Smooth muscle cell (in vitro differentiated cells): ENCODE data around the gene CTNNA3. TPM values are rescaled to one million over a fixed set of nuclear protein-coding genes. Genes with fewer than 3 reads are reported as not detected.

Source experiments
- DNase-seq: peaks from one replicate; lab custom pipeline; 2025; ENCODE audit not compliant: unreplicated experiment; lab: John Stamatoyannopoulos, UW
- H2AFZ ChIP-seq: fragments of 200-600 bp; sonication (generic); 2 replicates; pipeline ENCODE4 v1.6.0; 2016; ENCODE audit warnings: antibody characterized with exemption, low read depth, mild to moderate bottlenecking
- H3F3A ChIP-seq: fragments of 200-600 bp; sonication (generic); 2 replicates; pipeline ENCODE4 v1.6.0; 2017; ENCODE audit warnings: antibody characterized with exemption, low read depth
- H3K27ac ChIP-seq: fragments of 200-600 bp; sonication (generic); 2 replicates; pipeline ENCODE4 v1.5.1; 2016; ENCODE audit warnings: low read depth, mild to moderate bottlenecking
- H3K27me3 ChIP-seq: fragments of 200-600 bp; sonication (generic); 2 replicates; pipeline ENCODE4 v1.6.1; 2016; ENCODE audit warnings: low read depth, mild to moderate bottlenecking
- H3K36me3 ChIP-seq: fragments of 200-600 bp; sonication (generic); 2 replicates; pipeline ENCODE4 v1.5.1; 2016; ENCODE audit warnings: low read depth
- H3K4me1 ChIP-seq: fragments of 200-600 bp; sonication (generic); 2 replicates; pipeline ENCODE4 v1.5.1; 2016; ENCODE audit warnings: low read depth
- H3K4me2 ChIP-seq: fragments of 200-600 bp; sonication (generic); 2 replicates; pipeline ENCODE4 v1.6.0; 2016; ENCODE audit warnings: mild to moderate bottlenecking
- H3K4me3 ChIP-seq: fragments of 200-600 bp; sonication (generic); 2 replicates; pipeline ENCODE4 v1.5.1; 2016; ENCODE audit warnings: mild to moderate bottlenecking
- H3K79me2 ChIP-seq: fragments of 200-600 bp; sonication (generic); 2 replicates; pipeline ENCODE4 v1.6.0; 2016; ENCODE audit warnings: low read depth, mild to moderate bottlenecking
- H3K9ac ChIP-seq: fragments of 200-600 bp; sonication (generic); 2 replicates; pipeline ENCODE4 v1.6.0; 2016; ENCODE audit warnings: low read depth
- H3K9me3 ChIP-seq: fragments of 200-600 bp; sonication (generic); replicated peaks from 2 replicates; pipeline ENCODE4 v1.5.1; 2016; ENCODE audit warnings: low read depth
- H4K20me1 ChIP-seq: fragments of 200-600 bp; sonication (generic); 2 replicates; pipeline ENCODE4 v1.6.0; 2016; ENCODE audit warnings: low read depth
- CTCF ChIP-seq: fragments of 200-600 bp; sonication (generic); IDR thresholded peaks from 2 replicates; pipeline ENCODE4 v1.5.1; 2017; ENCODE audit warnings: borderline replicate concordance, mild to moderate bottlenecking, antibody characterized with exemption; ENCODE audit not compliant: insufficient read depth, poor library complexity, severe bottlenecking
- WGBS: methylation state at CpG from one replicate; pipeline ENCODE4 v1.1.7; 2016; ENCODE audit warnings: low lambda C conversion rate; 5-methylcytosine and 5-hydroxymethylcytosine counted together
- polyA plus RNA-seq: library from polyadenylated mRNA; unstranded; fragments of >200 nt; fragmentation: Nextera tagmentation; extraction: Ambion mirVana; gene quantifications from 2 replicates; pipeline ENCODE4 v1.2.1, GENCODE V29; 2016
- total RNA-seq: library from RNA; depleted of rRNA; stranded (reverse); fragments of >200 nt; gene quantifications from 2 replicates; pipeline ENCODE4 v1.2.3, GENCODE V29; 2014

The CTNNA3 gene
- total and polyA plus RNA-seq, 2 experiments from 2014 or later = 1.3 TPM; not detected in 1

GRCh38 chr10:65940105-65940504 is 1755.9 kb downstream of the CTNNA3 start:
- no peak for DNase-seq
- Histone ChIP-seq H3K27me3 (no peaks in the 10 kb centered on the region), H3K4me2 (no peak overlapping the region), H3F3A (no peaks in the 10 kb centered on the region), H3K4me3 (no peak overlapping the region), H3K36me3 (no peaks in the 10 kb centered on the region), H3K79me2 (no peaks in the 10 kb centered on the region), H4K20me1 (no peaks in the 10 kb centered on the region), H3K9me3 (no peaks in the 10 kb centered on the region), H3K27ac (no peak overlapping the region), H3K4me1 (no peaks in the 10 kb centered on the region), H2AFZ (no peak overlapping the region), H3K9ac (no peak overlapping the region)
- TF ChIP-seq CTCF = no peak

DNA sequence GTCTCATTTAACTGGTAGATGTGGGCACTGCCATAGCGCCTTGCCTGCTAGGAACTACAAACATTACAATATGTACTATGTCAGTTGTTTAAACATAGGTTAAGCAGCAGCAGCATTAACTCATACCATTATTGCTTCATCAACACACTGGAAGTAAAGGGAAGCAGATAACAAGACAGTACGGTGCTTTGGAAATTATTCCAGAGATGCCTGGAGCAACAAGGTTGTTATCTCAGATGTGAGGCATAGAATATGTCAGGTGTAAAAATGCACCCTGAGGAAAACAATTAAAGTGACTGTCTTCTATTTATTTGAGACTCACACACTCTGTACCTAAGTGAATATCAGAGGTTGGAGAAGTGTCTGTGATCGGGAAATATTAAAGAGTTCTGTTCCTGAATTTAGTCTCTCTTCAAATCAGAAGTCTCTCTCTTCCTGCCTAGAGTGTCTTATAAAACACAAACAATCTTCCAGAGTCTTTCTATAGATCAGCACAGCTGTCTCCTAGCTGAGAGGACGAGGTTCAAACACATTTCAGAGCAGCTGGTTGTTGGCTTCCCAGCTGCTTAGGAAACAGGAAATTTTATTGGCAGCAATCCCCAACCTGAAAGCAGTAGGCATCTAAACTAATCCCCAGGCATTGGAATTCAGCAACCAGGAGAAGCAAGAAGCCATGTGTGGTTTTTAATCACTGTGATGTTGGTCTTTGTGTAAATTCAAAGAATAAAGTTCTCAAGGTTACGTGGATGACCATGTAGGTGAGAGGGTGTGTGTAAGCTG is 1764.5 kb downstream of the CTNNA3 start:
- H3K4me2 ChIP-seq = no peak overlapping the region
- H3K79me2 ChIP-seq = no peaks in the 10 kb centered on the region
- H3K27me3 ChIP-seq = no peaks in the 10 kb centered on the region
- 73% methylated on average over 5 of the region's 5 CpGs for WGBS
- H4K20me1 ChIP-seq = no peaks in the 10 kb centered on the region
- H3K9me3 ChIP-seq = no peaks in the 10 kb centered on the region
- no peak overlapping the region for H3K9ac ChIP-seq
- no peaks in the 10 kb centered on the region for H3K36me3 ChIP-seq
- H3K27ac ChIP-seq = no peak overlapping the region
- H3K4me3 ChIP-seq = no peak overlapping the region
- no peak overlapping the region for H2AFZ ChIP-seq
- DNase-seq = no peak
- no peaks in the 10 kb centered on the region for H3F3A ChIP-seq
- no peaks in the 10 kb centered on the region for H3K4me1 ChIP-seq
- no peak for TF ChIP-seq CTCF

DNA sequence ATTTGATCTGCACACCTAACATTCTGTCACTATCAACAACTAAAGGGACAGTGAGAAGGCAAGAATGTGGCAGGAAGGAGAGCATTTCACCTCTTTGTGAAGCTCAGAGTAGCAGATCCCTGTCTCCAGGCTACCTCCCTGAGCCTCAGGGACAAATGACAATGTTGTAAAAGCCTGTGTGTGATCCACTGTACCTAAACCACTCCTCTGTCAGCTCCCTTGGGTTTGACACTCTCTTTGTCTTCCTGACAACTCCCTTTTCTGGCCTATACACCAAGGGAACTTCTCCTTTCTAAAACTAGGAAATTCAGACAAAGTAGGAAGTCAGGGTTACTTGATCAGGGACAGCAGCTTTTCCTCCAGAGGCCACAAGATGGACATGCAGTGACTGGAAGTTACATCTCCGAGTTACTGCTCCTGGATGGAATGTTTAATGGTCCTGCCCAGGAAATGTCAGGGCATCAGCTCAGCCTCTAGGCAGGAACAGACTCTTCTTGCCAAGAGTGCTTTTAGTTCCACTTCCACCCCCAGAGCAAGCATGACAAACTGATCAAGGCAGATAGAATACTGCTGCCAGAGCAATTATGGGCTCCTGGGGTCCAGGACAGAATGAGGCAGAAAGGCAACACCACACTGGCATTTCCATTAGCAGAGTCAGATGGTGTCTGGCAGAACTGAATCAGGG is 1784.7 kb downstream of the CTNNA3 start:
- no peaks in the 10 kb centered on the region for H3K27me3 ChIP-seq
- H4K20me1 ChIP-seq = no peaks in the 10 kb centered on the region
- no peaks in the 10 kb centered on the region for H3F3A ChIP-seq
- no peak overlapping the region for H3K9ac ChIP-seq
- no peaks in the 10 kb centered on the region for H3K4me1 ChIP-seq
- no peaks in the 10 kb centered on the region for H3K9me3 ChIP-seq
- no peak overlapping the region for H2AFZ ChIP-seq
- TF ChIP-seq CTCF = no peak
- DNase-seq = no peak
- H3K4me3 ChIP-seq = no peak overlapping the region
- no peaks in the 10 kb centered on the region for H3K79me2 ChIP-seq
- no peak overlapping the region for H3K4me2 ChIP-seq
- H3K27ac ChIP-seq = no peak overlapping the region
- WGBS = 52% methylated on average over 1 of the region's 1 CpG
- no peaks in the 10 kb centered on the region for H3K36me3 ChIP-seq

GRCh38 chr10:65910209-65910608 is 1785.8 kb downstream of the CTNNA3 start:
- DNase-seq = no peak
- H3K9me3 ChIP-seq = no peaks in the 10 kb centered on the region
- no peaks in the 10 kb centered on the region for H3K27me3 ChIP-seq
- no peaks in the 10 kb centered on the region for H3F3A ChIP-seq
- no peaks in the 10 kb centered on the region for H3K36me3 ChIP-seq
- no peak for TF ChIP-seq CTCF
- 85% methylated on average over 4 of the region's 4 CpGs for WGBS
- no peaks in the 10 kb centered on the region for H3K79me2 ChIP-seq
- H3K4me1 ChIP-seq = no peaks in the 10 kb centered on the region
- H4K20me1 ChIP-seq = no peaks in the 10 kb centered on the region
- H3K27ac ChIP-seq = no peak overlapping the region
- no peak overlapping the region for H3K9ac ChIP-seq
- no peak overlapping the region for H3K4me3 ChIP-seq
- H3K4me2 ChIP-seq = no peak overlapping the region
- no peak overlapping the region for H2AFZ ChIP-seq
